ENCODE results near the gene STON2. TPM values are rescaled to one million over a fixed set of nuclear protein-coding genes. Genes with fewer than 3 reads are reported as not detected.
A peak's percentile ranks its signal among the peaks of the same experiment; 100 is the strongest.

Gene STON2
- total and polyA plus RNA-seq, 2 of the 13 experiments (the other 11 are each of a cell fraction or from before 2014, with no cell fraction given), result 2.1 to 11.0 TPM

DNA sequence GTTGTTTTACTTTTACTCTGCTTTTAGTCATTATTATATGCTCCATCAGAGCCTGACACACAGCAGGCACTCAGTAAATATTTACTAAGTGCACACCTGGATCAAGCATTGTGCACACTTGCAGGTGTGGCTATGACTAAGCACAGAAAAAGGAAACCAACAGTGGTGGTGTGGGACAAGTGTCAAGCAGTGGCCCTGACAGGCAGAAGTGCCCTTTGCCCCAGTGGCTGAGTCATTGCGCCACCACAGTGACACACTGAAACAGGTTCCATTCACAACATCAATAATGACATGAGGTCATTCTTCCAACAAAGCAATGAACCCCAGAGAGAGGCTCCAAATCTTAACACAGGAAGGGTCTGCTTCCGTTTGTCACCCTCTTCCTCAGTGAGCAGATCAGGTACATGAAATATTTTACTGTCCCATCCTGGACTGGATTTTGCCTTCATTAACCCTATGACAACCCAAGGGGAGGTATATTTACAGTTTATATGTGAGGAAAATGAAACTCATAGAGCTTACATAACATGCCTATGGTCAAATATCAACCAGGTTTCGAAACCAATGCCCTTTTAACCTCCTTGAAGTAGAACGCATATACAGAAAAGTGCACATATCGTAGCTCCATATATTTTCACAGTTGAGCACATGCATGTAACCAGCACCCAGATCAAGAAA, 96.7 kb downstream of the STON2 start (continued):
- TF ChIP-seq ZNF766 (CRISPR knock-in tag; IDR thresholded peaks at IDR 0.05; ENCODE audit: borderline replicate concordance) (no peak), NR2F6 (IDR thresholded peaks at IDR 0.05) (peak; percentile 94), NR2F6 (CRISPR knock-in tag; IDR thresholded peaks at IDR 0.05) (peak; percentile 93), TEF (CRISPR knock-in tag; IDR thresholded peaks at IDR 0.05) (peak; percentile 62; the same call in 1 of the 2 replicates), HNRNPLL (IDR thresholded peaks at IDR 0.05; ENCODE audit: low read depth, low read length, poor library complexity, severe bottlenecking) (no peak), MAX (IDR thresholded peaks at IDR 0.05) (peak; percentile 71), LCORL (IDR thresholded peaks at IDR 0.05) (0 out of 2 replicates have a peak, but pooled peaks have one; percentile 16), LCORL (CRISPR knock-in tag; IDR thresholded peaks at IDR 0.05) (peak; percentile 94), ZNF367 (CRISPR knock-in tag; IDR thresholded peaks at IDR 0.05; ENCODE audit: borderline replicate concordance) (no peak), ZNF329 (CRISPR knock-in tag; IDR thresholded peaks at IDR 0.05; ENCODE audit: low read depth) (no peak), MTF1 (CRISPR knock-in tag; IDR thresholded peaks at IDR 0.05) (no peak), FOXA3 (CRISPR knock-in tag; IDR thresholded peaks at IDR 0.05) (peak; percentile 95), ZNF136 (CRISPR knock-in tag; IDR thresholded peaks at IDR 0.05; ENCODE audit: low read depth) (0 out of 2 replicates have a peak, but pooled peaks have one; percentile 26), ZBTB3 (CRISPR knock-in tag; IDR thresholded peaks at IDR 0.05; ENCODE audit: borderline replicate concordance, low read depth) (peak; percentile 94), THAP11 (CRISPR knock-in tag; IDR thresholded peaks at IDR 0.05) (peak; percentile 77), ZNF816 (CRISPR knock-in tag; IDR thresholded peaks at IDR 0.05; ENCODE audit: borderline replicate concordance) (peak; percentile 89; the same call in 1 of the 2 replicates), ISL2 (CRISPR knock-in tag; IDR thresholded peaks at IDR 0.05) (peak; percentile 82), ZNF563 (CRISPR knock-in tag; IDR thresholded peaks at IDR 0.05) (0 out of 2 replicates have a peak, but pooled peaks have one; percentile 26), HOXA3 (CRISPR knock-in tag; IDR thresholded peaks at IDR 0.05) (peak; percentile 95), ZNF883 (CRISPR knock-in tag; IDR thresholded peaks at IDR 0.05; ENCODE audit: not compliant biosample characterization) (no peak), CREM (IDR thresholded peaks at IDR 0.05) (peak; percentile 90), CREM (CRISPR knock-in tag; IDR thresholded peaks at IDR 0.05) (no peak), GTF3A (CRISPR knock-in tag; conservative IDR thresholded peaks at IDR 0.05) (no peak), ZNF678 (CRISPR knock-in tag; IDR thresholded peaks at IDR 0.05) (no peak)
- TF ChIP-seq, protein P1, sequence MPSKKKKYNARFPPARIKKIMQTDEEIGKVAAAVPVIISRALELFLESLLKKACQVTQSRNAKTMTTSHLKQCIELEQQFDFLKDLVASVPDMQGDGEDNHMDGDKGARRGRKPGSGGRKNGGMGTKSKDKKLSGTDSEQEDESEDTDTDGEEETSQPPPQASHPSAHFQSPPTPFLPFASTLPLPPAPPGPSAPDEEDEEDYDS (CRISPR knock-in tag; IDR thresholded peaks at IDR 0.05), result peak; percentile 57
- TF ChIP-seq, protein P2, sequence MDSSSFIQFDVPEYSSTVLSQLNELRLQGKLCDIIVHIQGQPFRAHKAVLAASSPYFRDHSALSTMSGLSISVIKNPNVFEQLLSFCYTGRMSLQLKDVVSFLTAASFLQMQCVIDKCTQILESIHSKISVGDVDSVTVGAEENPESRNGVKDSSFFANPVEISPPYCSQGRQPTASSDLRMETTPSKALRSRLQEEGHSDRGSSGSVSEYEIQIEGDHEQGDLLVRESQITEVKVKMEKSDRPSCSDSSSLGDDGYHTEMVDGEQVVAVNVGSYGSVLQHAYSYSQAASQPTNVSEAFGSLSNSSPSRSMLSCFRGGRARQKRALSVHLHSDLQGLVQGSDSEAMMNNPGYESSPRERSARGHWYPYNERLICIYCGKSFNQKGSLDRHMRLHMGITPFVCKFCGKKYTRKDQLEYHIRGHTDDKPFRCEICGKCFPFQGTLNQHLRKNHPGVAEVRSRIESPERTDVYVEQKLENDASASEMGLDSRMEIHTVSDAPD (CRISPR knock-in tag; IDR thresholded peaks at IDR 0.05), result no peak; the same call in 1 of the 2 replicates
